Inflammatory macrophage (primary cell): ENCODE data around the gene SHH.
A peak's percentile ranks its signal among the peaks of the same experiment; 100 is the strongest.

Experiments used
- DNase-seq, 2 donors: peaks; one replicate each; pipeline ENCODE4 v3.0.0-alpha.2; 2020 to 2022

SHH gene

DNA sequence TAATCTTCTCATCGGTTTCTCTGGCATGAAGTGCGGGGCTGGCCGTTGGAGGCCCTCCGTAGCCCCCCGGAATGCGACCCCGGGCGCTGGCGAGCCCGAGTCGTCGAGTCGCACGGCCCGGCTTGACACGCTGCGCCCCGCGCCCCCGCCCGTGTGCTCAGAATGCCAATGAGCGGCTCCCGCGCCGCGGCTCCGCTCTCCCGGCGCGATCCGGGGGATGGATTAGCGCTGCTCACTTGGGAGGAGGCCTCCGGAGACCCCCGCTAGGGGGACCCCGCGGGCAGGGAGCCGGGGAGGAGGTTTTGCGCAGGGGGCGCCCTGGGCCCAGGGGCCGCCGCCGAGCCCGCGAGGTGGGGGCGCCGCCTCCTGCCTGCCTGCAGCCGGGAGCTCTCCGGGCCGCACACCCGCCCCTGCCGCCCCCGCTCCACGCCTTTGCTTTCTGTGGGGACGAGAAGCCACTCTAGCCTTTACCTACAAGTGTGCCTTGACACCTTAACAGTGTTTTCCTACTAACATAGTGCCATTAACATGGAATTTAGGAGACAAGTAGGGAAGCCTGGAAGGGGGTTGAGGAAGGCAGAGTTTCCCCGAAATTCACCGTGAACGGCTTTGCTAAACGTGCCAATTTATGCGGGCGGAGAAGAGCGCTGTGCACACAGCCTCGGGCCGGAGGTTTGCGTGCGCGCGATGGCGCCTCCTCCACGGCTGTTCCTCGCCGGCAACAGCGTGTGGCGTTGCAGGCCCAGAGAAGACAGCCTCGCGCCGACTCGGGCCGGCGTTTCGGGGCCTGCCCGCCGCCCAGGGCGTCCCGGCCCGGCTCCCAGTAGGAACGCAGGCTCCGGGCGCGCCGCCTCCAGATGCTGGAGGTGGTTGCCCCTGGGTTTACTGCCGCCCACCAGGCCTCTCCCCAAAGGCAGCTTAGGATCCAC, 7.1 kb downstream of the SHH start:
- DNase-seq = peak in 1 of 2 donors; percentile 48

DNA sequence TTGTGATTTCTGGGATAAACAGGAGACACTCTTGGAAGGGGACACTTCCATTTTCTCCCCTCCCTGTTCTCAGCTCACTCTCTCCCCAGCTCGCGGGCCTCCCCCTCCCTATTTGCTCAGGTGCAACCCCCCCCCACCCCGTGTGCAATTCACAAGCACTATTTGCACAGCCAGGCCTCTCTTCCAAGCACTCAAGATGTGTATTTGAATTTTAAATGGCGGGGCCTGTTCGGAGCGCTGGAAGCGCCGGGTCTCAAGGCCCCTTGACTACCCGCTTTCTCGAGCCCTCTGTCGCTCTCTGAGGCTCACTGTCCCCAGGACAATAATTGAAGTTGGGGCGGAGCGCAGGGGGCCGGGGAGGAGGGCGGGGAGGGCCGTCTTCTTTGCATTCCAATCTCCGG, 7.8 kb downstream of the SHH start:
- no peak for DNase-seq

DNA sequence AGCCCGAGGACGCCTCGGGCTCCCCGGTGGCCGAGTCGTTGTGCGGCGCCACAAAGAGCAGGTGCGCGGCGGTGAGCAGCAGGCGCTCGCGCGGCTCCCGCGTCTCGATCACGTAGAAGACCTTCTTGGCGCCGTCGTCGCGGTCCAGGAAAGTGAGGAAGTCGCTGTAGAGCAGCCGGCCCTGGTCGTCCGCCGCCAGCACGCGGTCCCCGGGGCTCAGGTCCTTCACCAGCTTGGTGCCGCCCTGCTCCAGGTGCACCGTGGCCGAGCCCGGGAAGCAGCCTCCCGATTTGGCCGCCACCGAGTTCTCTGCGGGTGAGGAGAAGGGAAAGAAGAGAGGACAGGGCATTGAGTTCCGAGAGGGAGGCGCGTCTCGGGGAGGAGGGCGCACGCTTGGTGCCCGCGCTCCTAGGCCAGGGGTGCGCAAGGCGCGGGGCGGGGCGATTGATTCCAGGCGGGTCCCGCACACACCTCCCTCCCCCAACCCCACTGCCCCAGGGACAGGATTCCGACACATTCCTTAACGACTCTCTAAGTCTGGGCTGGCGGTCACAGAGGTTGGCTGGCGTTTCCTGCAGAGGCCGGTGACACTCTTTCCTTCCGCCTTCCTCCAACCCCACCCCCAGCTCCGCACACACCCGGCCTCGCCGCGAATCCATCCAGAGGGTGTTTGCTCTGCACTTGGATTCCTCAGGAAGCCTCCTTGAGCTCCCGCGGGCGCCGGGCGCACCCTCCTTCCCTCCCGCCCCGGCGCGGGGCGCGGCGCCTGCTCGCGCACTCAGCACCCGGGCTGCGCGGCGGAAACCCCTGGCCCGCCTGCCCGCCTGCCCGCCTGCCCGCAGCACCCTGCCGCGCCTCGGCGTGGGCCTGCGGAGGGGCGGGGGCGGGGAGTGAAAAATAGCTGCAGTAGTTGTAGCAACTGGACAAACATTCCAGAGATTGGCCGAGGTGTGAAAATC, 8.6 kb downstream of the SHH start:
- no peak for DNase-seq

DNA sequence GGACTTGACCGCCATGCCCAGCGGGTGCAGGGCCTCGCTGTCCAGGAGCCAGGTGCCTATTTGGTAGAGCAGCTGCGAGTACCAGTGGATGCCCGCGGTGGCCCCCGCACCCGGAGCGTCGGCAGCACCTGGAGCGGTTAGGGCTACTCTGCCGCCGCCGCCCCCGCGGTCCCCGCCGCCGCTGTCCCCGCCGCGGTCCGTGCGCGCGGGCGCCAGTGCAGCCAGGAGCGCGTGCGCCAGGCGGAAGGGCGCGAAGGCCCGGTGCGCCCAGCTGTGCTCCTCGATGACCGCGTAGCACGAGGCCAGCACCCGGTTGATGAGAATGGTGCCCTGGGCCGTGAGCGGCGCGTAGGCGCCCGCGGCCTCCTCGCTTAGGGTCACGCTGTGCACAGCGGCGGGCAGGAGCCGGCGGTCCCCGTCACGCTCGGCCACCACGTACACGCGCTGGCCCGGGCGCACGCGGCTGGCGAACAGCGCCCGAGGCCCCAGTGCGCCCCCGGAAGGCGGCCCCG, 9.3 kb downstream of the SHH start:
- no peak for DNase-seq

DNA sequence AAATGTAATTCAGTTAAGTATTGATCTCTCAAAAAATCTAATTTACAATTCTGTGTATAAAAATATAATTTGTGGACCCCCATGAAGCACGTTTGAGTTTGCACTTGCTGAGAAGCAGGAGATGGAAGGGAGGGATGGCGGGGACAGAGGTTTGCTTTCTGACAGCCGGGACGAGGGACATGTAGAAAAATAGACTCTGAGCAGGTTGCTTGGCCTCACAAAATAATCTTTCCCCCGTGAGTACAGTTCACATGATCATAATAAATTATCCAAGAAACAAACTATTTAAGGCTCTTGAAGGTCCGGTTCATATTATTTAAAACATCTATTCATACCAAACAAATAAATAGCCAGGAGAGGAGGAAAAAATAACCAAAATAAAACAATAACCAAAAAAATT, 10.0 kb downstream of the SHH start:
- DNase-seq = no peak

DNA sequence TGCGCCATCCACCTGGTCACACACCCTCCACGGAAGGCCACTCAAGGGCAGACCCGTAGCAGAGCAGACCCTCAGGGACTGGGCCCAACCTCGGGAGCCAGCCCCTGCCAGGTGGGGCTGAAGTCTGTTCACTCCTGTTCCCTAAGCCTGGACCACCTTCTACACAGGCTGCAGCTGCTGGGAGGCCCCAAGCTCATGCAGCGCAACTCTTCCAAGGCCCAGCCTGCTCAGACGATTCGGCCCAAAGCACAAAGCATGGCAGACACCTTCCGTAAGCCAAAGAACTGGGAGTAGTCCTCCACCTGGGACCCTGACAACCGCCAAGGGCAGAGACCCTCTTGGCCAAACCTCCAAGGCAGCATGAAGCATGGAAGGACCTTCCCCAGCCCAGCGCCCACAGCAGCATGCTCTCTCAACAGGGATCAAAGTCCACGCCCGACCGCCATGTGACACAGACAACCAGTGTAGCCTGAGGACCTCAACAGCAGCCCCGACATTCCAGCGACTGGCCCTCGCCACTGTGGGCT, 11.5 kb downstream of the SHH start:
- DNase-seq = no peak

DNA sequence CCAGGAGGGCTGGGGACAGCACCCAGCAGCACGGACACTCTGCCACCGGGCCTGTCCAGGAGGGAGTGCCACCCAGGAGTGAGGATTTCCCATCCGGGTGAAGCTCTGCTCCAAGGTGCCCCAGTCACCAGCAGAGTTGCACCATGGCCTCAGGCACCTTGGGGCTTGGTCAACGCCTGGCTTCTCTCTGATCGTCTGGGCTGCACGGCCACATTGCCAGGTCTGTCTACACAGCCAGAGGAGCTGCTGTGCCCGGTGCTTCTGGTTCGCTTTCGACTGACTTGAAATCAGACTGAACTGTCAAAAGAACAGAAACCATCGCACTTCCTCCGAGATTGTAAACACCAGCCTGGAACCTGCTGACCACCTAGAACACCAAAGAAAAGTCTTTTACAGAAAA, 12.0 kb downstream of the SHH start:
- no peak for DNase-seq

DNA sequence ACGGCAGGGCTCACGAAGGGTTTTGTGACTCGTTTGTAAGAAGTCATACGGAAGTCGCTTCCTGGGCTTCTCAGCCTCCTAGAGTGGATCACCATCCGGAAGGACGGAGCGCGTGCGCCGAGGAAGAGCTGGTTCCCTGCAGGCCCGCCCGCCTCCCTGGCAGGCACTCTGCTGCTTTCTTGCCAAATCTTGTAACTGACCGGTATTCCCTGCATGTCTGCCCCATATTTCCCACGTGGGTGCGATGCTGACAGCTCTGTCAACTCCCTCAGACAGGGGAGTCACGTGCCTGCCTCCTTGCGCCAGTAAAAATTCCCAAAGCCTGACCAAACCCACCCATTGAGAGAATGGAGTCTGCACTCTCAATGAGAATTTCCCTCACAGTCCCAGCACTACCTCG, 12.7 kb downstream of the SHH start:
- no peak for DNase-seq

DNA sequence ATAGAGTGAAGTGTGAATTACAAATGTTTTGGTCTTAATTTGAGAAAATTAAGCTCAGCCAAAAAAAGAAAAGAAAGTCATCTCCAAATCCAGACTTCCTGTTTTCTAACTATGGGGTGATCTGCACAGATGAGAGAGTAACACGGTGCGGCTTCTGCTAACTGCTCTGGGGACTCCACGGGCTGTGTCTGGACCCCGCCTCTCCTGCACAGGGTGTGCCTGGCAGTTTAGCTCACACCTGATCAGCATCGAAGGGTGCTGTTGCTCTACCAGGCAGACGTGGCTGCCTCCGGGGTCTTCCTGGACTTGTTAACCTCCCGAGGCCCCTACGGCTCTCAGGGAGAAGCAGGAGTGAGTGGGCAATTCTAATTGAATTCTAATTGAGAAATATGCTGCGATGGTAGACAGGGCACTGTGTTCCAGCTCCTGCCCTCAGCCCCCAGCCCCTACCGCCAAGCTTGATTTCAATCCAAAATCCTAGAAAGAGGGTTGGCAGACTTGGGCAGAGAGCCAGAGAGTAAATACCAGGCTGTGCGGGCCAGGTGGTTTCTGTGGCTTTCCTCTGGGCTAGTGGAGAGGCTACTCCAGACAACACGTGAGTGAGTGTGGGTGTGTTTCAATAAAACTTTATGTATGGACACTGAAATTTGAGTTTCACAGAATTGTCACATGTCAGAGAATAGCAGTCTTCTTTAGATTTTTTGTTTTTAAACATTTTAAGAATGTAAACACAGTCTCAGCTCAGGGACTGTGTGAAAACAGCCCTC, 13.4 kb downstream of the SHH start:
- peak in 1 of 2 donors; percentile 9 for DNase-seq

DNA sequence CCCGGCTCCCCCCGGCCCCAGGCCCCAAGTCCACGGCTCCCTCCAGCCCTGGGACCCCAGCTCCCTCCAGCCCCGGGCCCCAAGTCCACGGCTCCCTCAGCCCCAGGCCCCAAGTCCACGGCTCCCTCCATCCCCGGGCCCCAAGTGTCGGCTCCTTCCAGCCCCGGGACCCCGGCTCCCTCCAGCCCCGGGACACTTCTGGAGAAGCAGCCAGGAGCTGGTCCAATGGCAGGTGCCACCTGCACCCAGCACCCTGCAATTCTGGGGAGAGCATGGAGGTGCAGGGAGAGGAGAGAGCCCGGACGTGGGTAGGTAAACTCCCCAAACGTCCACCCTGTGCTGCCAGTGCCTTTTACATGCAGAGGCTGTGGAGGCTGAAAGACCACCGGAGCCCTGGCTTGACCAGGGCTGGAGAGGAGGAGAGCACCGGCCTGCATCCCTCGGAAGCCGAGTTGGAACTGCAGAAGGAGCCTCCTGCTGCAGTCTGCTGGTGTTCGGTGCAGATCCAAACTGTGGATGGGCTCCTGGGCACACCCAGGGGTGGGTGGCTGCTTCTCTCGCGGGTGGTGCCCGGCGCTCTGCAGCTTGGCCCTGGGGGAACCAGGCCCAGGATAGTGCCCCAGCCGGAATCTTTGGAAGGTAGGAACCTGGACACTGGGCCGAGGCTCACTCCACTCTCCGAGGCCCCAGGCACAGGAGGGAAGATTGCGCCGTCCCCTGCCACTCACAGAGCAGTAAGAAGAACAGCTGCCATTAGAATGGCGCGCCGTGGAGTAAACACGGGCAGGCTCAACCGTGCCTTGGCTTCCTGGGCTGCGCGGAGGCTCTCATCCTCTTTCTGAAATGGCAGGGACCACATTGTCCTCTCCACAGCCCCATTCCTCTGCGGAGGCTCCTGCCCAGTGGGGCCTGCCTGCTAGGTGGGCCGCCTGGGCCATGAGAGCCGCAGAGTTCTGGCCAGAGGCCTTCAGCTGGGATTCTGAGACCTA, 14.7 kb downstream of the SHH start:
- no peak for DNase-seq

DNA sequence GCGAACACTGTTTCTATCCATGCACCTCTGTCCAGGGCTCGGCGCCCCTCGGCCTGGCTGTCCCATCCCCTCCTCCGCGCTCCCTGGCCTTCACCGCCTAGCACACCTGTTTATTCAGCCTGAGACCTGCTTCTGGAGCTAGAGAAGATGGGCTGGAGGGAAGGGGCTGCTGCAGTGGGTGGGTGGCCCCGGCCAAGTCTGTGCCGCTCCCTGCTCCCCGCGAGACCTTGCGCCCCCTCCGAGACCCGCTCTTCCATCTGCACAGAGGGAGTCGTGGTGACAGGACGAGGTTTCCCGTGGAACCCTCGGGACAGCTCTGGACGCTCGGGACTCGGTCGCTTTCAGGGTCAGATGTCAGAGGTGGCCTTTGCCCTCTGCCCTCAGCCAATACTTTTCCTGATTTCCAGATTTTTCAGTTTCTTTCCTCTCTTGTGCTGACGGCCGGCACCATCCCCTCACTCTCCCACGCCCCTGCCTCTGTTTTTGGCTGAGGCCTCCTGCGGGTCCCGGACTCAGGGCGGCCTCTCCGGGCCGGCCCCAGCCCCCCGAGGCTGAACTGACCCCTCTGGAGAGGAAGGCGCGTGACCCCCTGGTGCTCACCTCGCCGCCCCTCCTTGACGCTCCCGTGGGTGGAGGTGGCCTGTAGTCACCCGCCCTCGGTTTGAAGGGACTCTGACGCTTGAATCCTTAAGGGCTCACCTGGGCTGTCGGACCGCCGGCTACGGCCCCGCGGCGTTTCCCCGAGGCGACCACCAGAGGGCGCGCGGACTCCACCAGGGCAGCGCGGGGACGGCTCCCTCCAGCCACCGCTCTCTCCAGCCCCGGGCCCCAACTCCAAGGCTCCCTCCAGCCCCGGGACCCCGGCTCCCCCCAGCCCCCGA, 15.6 kb downstream of the SHH start:
- DNase-seq = peak in 1 of 2 donors; percentile 21

DNA sequence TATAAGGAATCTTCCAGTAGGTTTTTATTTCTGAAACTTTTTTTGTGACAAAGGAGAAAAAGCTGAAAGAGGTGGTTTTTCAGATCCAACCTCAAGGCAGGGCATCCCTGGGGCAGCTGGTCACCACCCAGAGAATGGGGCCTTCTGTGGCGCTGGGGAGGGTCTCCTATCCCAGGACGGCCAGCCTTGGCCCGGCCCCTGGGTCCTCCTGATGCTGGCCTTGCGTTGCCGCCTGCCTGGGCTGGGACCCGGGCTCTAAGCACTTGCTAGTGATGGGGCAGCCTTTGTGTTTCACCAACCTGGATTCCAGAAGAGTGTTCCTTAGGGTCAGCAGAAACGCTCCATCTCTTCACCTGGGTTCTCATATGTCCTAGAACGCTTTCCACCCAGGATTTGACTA, 16.3 kb downstream of the SHH start:
- DNase-seq = no peak

DNA sequence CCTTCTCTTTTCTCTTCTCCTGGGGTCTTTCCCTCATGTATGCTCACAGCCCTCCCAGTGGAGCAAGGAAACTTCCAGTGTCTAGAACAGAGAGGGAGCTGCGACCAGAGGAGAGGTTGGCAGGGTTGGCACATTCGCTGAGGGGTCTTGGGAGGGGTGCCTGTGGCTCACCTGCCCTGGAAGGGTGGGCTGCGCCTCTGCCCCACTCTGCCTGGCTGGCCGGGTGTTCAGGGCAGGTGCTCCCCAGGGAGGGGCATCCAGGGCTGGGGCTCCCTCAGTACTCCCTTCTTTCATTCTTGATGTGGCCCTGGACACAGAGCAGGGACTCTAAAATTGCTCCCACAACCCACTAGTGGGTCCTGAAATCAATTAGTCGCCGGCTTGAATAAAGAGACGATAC, 16.9 kb downstream of the SHH start:
- no peak for DNase-seq

DNA sequence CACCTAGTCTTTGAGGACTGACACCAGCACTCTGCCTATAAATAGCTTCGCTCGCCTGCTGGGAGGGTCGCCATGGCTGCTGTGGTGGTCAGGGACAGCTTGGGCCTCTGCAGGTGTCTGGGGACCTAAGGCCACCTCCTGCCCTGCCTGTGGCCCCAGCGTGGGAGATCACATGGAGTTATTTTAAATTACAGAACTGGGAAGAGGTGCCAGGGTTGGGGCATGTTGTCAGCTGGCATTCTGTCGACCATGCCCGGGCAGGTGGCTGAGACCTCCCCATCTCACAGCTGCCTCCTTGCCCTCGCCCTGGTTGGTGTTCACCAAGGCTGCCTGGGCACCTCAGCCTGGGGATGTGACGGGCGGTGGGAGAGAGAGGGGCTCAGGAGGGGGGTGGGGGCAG, 18.1 kb downstream of the SHH start:
- no peak for DNase-seq

DNA sequence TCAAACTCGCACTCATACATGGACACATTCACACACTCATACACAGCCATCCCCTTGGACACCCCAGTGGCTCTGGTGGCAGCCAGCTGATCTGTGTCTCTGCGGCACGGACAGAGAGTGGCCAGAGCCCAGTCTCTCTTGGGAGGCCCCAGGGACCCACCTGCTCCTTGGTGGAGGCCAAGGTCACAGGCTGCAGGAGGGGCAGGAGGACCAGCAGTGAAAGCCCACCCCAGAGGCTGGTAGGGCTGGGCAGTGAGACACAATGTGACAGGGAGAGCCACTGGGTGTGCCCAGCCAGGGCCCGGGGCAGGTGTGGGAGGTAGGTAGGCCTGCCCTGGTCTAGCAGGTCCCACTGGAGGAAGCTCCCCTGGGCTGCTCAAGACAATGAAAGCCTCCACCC, 18.5 kb downstream of the SHH start:
- no peak for DNase-seq

DNA sequence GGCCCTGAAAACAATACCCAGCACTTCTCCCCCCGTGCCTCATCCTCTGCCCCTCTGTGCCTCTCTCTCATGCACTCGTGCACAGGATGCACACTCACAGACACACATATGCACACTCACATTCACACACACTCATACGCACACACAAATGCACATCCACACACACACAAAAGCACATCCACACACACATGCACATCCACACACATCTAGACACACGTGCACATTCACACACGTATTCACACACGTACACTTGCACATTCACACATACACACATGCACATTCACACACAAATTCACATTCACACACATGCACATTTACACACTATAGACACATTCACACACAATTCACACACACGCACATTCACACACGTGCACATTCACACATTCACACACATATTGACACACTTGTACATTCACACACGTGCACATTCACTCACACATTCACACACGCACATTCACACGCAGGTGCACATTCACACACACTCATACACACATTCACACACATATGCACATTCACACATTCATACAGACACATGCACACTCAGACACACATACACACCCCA, 19.2 kb downstream of the SHH start:
- no peak for DNase-seq

DNA sequence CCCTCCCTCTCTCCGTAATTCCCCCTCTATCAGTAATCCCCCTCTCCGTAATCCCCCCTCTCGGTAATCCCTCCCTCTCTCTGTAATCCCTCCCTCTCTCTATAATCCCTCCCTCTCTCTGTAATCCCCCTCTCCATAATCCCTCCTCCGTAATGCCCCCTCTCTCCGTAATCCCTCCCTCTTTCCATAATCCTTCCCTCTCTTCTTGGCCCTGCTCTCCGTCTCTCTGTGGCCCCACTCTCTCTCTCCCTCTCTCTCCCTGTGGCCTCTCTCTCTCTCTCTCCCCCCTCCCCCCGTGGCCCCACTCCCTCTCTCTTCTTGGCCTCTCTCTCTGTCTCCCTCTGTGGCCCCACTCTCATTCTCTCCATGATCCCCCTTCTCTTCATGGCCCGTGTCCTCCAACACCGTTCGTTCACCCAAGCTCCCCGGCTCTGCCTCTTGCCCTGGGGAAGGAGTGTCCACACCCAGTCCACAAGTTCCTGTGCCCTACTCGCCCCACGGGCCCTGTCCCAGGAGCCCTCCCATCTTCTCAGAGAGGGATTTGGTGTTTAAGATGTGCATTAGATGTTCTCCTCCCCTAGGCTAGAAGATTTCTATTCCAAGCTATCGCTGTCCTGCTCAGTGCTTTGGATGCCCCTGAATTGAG, 19.8 kb downstream of the SHH start:
- no peak for DNase-seq

DNA sequence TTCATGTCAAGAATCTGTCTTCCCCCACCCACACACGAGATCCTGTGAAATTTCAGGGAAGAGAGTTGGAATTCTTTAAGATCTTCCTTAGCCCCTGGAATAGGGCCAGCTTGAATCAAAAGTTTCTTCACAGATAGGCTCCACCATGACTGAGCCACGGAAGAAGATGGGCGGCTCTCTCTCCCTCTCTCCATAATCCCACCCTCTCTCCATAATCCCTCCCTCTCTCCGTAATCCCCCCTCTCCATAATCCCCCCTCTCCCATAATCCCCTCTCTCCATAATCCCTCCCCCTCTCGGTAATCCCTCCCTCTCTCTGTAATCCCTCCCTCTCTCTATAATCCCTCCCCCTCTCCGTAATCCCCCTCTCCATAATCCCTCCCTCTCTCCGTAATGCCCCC, 20.4 kb downstream of the SHH start:
- no peak for DNase-seq

DNA sequence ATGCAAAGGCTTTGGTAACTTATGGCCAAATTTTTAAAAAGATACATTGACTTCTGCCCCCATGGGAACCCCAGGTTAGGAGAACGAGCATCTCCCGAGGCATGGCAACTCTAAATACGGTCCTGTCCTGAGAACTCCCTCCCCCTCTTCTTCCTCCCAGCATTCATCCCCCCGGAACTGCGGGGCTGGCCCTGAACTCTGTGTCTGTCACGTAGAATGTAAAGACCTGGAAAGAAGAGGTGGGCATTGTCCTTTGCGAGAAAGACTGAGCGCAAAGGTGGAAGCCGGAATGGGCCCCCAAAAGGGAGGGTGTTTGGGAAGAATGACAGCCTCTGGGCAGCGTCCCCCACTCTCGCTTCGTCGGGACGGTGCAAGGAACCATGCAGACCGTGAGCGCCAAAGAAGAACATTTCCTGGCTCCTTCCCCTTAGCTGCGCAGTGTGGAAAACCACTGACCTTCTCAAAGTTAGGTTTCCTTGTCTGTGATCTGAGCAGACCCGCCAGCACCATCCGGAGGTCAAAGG, 21.0 kb downstream of the SHH start:
- no peak for DNase-seq
